Coronary artery (tissue), 2 donors: ENCODE results near the gene ARID1B.
A peak's percentile ranks its signal among the peaks of the same experiment; 100 is the strongest.

Experiments
- DNase-seq: peaks from one replicate; pipeline ENCODE4 v3.0.0-alpha.2; 2017; ENCODE audit warnings: low spot score
- H3K27ac ChIP-seq, 2 donors: fragments of 200-600 bp; sonication (generic); one replicate each; pipeline ENCODE4 v1.5.1; 2016 to 2019
- H3K4me3 ChIP-seq: fragments of 200-600 bp; sonication (generic); 2 replicates; pipeline ENCODE4 v1.5.1; 2016; ENCODE audit warnings: mild to moderate bottlenecking, moderate library complexity
- TF ChIP-seq, protein P1 (sequence below): fragments of 200-600 bp; sonication (generic); IDR thresholded peaks from one replicate; pipeline ENCODE4 v1.5.1; 2019; ENCODE audit warnings: antibody characterized with exemption

ARID1B gene

GRCh38 chr6:157135691-157136090 is 358.5 kb downstream of the ARID1B start:
- Histone ChIP-seq H3K4me3 (no peak overlapping the region), H3K27ac (no peak overlapping the region)
- TF ChIP-seq, protein P1, sequence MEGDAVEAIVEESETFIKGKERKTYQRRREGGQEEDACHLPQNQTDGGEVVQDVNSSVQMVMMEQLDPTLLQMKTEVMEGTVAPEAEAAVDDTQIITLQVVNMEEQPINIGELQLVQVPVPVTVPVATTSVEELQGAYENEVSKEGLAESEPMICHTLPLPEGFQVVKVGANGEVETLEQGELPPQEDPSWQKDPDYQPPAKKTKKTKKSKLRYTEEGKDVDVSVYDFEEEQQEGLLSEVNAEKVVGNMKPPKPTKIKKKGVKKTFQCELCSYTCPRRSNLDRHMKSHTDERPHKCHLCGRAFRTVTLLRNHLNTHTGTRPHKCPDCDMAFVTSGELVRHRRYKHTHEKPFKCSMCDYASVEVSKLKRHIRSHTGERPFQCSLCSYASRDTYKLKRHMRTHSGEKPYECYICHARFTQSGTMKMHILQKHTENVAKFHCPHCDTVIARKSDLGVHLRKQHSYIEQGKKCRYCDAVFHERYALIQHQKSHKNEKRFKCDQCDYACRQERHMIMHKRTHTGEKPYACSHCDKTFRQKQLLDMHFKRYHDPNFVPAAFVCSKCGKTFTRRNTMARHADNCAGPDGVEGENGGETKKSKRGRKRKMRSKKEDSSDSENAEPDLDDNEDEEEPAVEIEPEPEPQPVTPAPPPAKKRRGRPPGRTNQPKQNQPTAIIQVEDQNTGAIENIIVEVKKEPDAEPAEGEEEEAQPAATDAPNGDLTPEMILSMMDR, result no peak
- no peak for DNase-seq

- TF ChIP-seq, protein P1, result no peak
- Histone ChIP-seq H3K4me3 (no peak overlapping the region), H3K27ac (no peak overlapping the region)
- no peak for DNase-seq
Observed at GRCh38 chr6:157137501-157137900, 360.3 kb downstream of the ARID1B start.

DNA sequence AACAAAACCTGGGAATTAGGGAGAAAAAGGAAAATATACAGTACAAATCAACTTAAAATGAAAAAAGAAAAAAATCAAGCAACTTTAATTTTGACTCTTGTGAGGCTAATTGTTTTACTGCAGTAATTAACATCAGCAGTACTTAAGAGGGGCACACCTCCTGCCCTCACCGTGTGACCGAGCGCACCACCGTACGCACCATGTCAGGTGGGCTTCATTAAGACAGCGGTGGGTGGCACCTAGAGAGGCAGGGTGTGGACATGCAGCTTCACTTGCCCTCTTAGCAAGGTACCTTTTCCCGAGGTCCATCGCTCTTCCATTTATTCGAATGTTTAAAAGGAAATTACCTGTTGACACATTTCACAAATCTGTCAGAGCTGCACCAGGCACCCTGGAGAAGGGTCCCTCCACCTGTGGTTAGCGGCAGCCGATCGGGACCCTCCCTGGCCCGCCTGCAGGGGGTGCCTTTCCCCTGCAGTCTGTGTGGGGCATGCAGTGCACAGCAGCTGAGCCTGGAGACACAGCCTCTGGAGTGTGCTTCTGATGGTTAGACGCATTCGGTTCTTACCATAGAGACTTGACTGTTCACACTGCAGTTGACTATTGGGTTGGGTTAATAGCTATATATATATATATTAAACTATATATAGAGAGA is 362.0 kb downstream of the ARID1B start:
- DNase-seq, result no peak
- no peak overlapping the region for H3K27ac ChIP-seq
- TF ChIP-seq, protein P1, result no peak
- no peak overlapping the region for H3K4me3 ChIP-seq

- TF ChIP-seq, protein P1, result no peak
- Histone ChIP-seq H3K4me3 (peak overlapping the region; percentile 27), H3K27ac (peak overlapping the region; percentile 28 to 42)
- DNase-seq, result no peak
Observed at GRCh38 chr6:157143171-157143889, 366.2 kb downstream of the ARID1B start.

GRCh38 chr6:157143890-157144798 is 367.0 kb downstream of the ARID1B start:
- peak overlapping the region; percentile 27 for H3K4me3 ChIP-seq
- H3K27ac ChIP-seq, result peak overlapping the region; percentile 28 to 42
- DNase-seq, result no peak
- TF ChIP-seq, protein P1, result no peak

GRCh38 chr6:157144859-157145568 is 367.8 kb downstream of the ARID1B start:
- H3K4me3 ChIP-seq, result no peak overlapping the region
- peak overlapping the region; percentile 29 to 42 for H3K27ac ChIP-seq
- DNase-seq, result no peak
- TF ChIP-seq, protein P1, result no peak
